Skin epidermis (tissue), 12 donors: Measurements from ENCODE around the gene AFAP1L2.

Experiments used
- H3K27ac ChIP-seq, 21 experiments: fragments of 200-600 bp; sonication (generic) in 11 of 21; one replicate each; pipeline ENCODE4 v1.5.0; 2020; ENCODE audit warnings: mild to moderate bottlenecking in 3 of 21, inconsistent platforms in 2 of 21, moderate library complexity in 2 of 21
- H3K4me3 ChIP-seq, 7 experiments: fragments of 200-600 bp; sonication (generic) in 2 of 7; one replicate each; pipeline ENCODE4 v1.5.0; 2020; ENCODE audit warnings: inconsistent platforms in 2 of 7, mild to moderate bottlenecking in 2 of 7, moderate library complexity in 1 of 7

The AFAP1L2 gene

GRCh38 chr10:114393482-114393881, 10.8 kb downstream of the AFAP1L2 start:
- Histone ChIP-seq H3K4me3 (no peak overlapping the region), H3K27ac (no peak overlapping the region)

DNA sequence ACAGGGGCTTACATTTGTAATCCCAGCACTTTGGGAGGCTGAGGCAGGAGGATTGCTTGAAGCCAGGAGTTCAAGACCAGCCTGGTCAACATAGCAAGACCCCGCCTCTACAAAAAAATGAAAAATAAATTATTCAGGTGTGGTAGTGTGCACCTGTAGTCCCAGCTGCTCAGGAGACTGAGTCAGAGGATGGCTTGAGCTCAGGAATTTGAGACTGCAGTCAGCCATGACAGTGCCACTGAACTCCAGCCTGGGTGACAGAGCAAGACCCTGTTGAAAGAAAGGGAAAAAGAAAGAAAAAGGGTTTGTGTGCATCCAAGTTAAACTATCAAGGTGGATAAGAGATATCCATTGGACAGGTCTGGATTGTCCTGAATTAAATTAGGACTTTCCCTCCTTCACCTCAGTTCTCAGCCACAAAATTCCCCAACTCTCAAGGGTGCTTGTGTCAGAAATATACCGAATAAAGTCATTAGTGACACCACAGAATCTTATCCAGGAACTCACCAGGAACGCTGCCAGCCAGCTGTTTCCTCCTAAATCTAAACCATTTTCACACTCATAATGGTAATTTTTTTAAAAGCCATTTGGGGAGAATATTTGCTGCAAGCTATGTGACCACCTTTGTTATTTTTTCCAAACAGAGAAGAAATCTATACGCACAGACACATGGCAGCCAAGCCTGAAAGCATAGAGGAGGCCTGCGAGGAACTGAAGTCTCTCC, 12.0 kb downstream of the AFAP1L2 start:
- H3K4me3 ChIP-seq = no peak overlapping the region
- H3K27ac ChIP-seq = no peak overlapping the region

DNA sequence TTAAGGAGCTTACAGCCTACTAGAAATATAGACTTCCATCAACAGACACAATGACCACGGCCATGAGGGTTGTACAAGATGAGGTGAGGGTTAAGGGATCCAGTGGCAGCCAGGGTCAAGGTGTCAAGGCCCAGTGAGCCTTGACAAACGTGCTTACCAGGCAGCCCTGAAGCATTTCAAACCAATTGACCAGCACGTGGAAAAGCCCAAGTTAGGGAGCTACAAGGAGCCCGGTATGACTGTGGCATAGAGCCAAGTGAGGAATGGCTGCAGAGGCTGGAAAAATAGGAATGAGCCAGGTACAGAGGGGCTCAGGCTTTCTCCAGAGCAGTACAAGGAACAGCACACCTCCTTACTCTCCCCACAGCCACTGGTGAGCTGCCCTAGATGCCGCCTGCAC, 12.7 kb downstream of the AFAP1L2 start:
- Histone ChIP-seq H3K4me3 (no peak overlapping the region), H3K27ac (no peak overlapping the region)

GRCh38 chr10:114389426-114389825, 14.9 kb downstream of the AFAP1L2 start:
- no peak overlapping the region for H3K4me3 ChIP-seq
- H3K27ac ChIP-seq = no peak overlapping the region

DNA sequence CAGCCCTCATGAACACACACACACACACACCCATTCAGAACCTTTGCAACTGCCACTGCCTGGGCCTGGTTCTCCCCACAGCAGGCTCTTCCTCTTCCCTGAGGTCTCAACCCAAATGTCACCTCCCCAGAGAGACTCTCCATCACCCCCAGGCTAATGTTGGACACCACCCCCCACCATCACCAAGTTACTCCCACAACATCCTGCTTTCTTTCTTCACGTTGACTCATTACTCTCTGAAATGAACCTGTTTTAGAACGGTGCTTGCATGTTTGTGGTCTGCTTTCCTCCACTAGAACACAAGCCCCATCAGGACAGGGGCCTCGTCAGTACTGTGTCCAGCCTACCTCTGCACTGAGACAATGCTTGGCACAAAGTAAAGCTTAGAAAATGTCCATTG, 16.0 kb downstream of the AFAP1L2 start:
- no peak overlapping the region for H3K27ac ChIP-seq
- H3K4me3 ChIP-seq = no peak overlapping the region

- Histone ChIP-seq H3K4me3 (no peak overlapping the region), H3K27ac (no peak overlapping the region)
These were observed 16.5 kb downstream of the AFAP1L2 start for GRCh38 chr10:114387784-114388183.

DNA sequence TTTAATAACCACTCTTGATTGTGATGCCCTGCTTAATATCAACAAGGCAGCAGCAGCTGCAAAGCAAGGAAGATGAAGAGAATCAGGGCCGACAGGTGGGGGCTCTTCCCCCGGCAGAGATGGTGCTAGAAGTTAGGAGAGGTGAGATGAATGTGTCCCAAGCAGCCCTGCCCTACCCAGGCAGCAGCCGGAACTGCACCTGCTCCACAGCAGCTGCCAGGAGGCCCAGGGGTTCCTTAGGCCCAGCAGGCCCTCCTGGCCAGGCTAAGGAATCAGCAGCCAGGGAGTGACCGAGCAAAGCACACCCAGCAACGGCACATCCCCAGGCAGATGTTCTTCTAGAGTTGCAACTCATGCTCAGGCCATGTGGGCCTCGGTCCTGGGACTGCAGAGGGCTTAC, 17.9 kb downstream of the AFAP1L2 start:
- no peak overlapping the region for H3K27ac ChIP-seq
- H3K4me3 ChIP-seq = no peak overlapping the region

DNA sequence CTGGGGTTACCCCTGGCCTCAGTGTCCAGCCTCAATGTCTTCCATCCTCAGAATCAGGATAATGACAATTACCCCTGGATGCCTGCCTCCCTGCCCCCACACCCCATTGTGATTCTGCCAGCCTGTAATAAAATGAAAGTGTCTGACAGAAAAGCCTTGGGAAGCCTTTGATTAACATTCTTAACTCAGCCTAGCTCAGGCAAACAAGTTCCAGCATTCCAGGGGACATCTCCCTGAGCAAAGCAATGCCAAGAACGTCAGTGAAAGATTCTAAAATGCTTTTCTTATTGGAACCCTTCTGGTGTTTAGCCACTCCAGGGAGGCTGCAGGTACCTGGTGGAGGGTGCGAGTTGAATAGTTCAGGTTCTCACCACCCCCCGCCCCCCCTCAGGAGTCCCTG, 18.7 kb downstream of the AFAP1L2 start:
- Histone ChIP-seq H3K27ac (no peak overlapping the region), H3K4me3 (no peak overlapping the region)

GRCh38 chr10:114384601-114385000, 19.7 kb downstream of the AFAP1L2 start:
- H3K4me3 ChIP-seq = no peak overlapping the region
- no peak overlapping the region for H3K27ac ChIP-seq

- no peak overlapping the region for H3K4me3 ChIP-seq
- H3K27ac ChIP-seq = no peak overlapping the region
These were observed 20.1 kb downstream of the AFAP1L2 start for GRCh38 chr10:114384181-114384580.

DNA sequence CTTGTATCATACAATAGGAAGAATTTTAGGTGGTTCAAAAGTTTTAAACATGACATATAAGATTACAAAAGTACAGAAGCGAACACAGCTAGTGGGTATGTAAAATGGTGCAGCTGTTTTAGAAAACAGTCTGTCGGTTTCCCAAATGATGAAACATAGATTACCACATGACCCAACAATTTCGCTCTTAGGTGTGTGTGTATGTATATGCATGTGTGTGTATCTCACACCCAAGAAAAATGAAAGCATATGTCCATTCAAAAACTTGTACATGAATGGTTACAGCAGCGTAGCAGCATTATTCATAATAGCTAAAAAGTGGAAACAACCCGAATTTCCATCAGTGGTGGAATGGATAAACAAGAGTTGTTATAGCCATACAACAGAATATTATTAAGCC, 23.5 kb downstream of the AFAP1L2 start:
- no peak overlapping the region for H3K27ac ChIP-seq
- H3K4me3 ChIP-seq = no peak overlapping the region

GRCh38 chr10:114380060-114380459, 24.2 kb downstream of the AFAP1L2 start:
- Histone ChIP-seq H3K27ac (peak overlapping the region in 2 of 21 experiments; percentile 8 to 38), H3K4me3 (no peak overlapping the region)

DNA sequence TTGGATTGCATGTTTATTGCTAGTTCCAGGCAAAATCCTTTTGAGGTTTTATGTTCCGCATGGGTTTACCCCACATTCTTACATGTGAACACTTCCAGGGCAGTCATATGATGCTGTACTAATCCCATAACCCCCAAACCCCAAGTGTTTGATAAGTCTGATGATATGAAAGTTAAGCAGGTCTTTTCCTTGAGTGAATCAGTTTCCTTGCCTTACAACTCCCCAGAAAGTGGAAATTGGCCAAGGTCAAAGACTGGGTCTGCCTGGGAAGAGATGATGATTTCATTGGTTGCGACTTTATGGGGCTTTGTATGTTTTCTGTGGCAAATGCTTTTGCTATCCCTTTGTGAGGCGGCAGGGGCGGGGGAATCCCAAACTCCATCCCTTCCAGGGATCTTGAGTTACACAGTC, 24.7 kb downstream of the AFAP1L2 start:
- Histone ChIP-seq H3K4me3 (no peak overlapping the region), H3K27ac (peak overlapping the region in 2 of 21 experiments; percentile 8 to 38)

GRCh38 chr10:114376523-114376922, 27.8 kb downstream of the AFAP1L2 start:
- Histone ChIP-seq H3K4me3 (no peak overlapping the region), H3K27ac (no peak overlapping the region)

DNA sequence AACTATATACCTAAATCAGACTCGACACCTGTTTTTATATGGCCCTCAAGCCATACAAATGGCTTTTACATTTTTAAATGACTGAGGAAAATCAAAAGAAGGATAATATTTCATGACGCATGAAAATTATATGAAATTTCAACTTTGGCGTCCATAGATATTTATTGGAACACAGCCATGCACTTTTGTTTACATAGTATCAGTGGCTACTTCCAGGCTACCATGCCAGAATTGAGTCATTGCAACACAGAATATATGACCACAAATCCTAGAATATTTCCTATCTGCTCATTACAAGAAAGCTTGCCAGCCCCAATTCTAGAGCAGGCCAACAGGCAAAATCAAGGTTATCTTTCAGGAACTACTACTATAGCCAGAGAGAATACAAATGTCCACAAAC, 29.3 kb downstream of the AFAP1L2 start:
- Histone ChIP-seq H3K27ac (no peak overlapping the region), H3K4me3 (no peak overlapping the region)

DNA sequence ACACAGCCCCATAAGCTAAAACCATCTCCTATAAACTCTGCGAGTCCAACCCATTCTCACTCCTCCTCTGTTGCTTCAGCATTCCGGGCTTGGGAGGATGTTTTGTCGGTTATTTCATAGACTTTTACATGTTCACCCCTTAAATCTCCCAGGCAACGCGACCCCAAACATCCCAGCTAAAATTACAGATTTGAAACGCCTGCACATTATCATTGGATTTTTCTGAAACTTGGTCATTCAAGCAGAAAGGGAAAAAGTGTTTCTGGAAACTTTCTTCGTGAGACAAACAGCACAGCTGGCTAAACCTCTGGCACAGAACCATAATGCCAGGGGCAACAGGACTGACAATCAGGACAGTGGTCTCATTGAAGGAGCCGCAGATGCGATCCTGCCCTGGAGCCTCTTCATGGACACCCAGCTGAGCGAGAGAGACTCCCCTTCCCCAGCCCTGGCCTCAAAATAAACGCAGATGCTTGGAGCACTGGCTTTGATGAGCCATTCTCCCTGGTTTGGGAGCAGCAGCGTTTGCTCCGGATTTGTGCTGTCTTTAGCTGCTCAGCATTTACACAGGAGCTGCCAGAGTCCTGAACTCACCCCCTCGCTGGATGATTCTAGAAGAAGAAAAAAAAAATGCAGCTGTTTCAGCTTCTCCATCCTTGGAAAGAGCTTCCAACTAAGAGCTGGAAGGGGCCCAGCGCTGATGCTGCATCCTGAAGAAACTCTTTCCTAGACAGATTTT, 30.1 kb downstream of the AFAP1L2 start:
- H3K27ac ChIP-seq = peak overlapping the region in 7 of 21 experiments; percentile 0 to 61 (median 44)

DNA sequence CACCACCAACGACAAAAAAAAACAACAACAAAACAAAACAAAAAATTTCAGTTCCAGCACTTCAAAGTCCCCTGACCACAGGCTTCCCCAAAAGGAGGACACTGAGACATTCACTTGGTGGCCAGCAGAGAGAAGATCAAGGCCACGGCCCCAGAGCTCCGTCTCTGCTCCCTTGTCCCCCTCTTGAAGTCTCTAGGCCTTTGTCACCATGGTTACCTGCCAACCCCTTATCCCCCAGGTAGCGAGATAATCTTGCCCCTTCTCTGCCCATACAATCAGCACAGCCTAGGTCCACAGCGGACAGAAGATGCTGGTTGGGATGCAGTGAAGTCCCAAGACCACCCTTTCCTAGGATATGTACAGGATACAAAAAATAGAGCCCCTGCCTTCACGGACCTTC, 30.7 kb downstream of the AFAP1L2 start:
- Histone ChIP-seq H3K4me3 (no peak overlapping the region), H3K27ac (peak overlapping the region in 4 of 21 experiments; percentile 0 to 47 (median 25))

More for the DNA sequence above, 30.1 kb downstream of the AFAP1L2 start:
- H3K4me3 ChIP-seq = no peak overlapping the region

DNA sequence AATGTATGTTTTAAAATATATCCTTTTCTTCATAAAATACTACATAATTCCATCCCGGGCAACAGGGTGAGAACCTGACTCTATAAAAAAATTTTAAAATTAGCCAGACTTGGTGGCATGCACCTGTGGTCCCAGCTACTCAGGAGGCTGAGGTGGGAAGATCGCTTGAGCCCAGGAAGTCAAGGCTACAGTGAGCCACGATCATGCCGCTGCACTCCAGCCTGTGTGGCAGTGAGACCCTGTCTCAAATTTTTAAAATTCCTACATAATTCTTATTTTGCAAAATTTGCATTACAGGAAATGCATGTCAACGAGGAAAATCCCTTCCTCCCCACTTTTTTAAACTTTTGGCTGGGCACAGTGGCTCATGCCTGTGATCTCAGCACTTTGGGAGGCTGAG, 31.3 kb downstream of the AFAP1L2 start:
- H3K4me3 ChIP-seq = no peak overlapping the region
- peak overlapping the region in 2 of 21 experiments; percentile 0 to 19 for H3K27ac ChIP-seq

DNA sequence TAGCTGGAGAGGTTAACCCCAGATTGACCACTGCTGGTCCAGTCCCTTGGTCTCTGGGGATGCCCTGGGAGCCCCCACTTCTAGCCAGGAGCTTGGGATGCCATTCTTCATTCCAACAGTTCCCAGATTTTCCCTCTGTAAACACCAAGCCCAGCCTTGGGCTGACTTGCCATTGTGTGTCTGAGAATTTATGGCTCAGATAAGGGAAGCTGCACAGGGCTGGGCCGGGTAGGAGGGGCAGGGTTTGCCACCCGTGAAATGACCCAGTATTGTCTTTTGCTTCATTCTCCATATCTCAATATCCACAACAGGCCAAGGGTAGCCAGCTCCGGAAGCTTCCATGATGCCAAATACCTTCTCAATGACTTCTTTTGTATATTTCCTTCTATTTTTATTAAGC, 32.1 kb downstream of the AFAP1L2 start:
- peak overlapping the region in 2 of 21 experiments; percentile 7 to 10 for H3K27ac ChIP-seq
- H3K4me3 ChIP-seq = no peak overlapping the region

- H3K4me3 ChIP-seq = no peak overlapping the region
- H3K27ac ChIP-seq = no peak overlapping the region
These were observed 33.3 kb downstream of the AFAP1L2 start for GRCh38 chr10:114370966-114371365.

GRCh38 chr10:114370199-114370598, 34.1 kb downstream of the AFAP1L2 start:
- Histone ChIP-seq H3K27ac (peak overlapping the region in 2 of 21 experiments; percentile 5 to 15), H3K4me3 (no peak overlapping the region)
